Activated naive CD4-positive, alpha-beta T cell treated with anti-CD3 and anti-CD28 coated beads, Interleukin-2, amount 50 U/mL, for 72 hours (primary cell): ENCODE measurements around the gene GRAMD2A. TPM values are rescaled to one million over a fixed set of nuclear protein-coding genes. Genes with fewer than 3 reads are reported as not detected.

Source experiments
- ATAC-seq, 2 donors: fragments of 150-1000 bp; cut with Tn5 transposase; 2 replicates each; pipeline ENCODE4 v1.10.0; 2021; ENCODE audit warnings: mild to moderate bottlenecking in 2 of 2, moderate library complexity in 2 of 2
- DNase-seq, 2 donors: peaks; one replicate each; pipeline ENCODE4 v3.0.0; 2021 to 2022; ENCODE audit warnings: low spot score in 2 of 2
- H3K27ac Mint-ChIP-seq, 2 donors: one replicate each; pipeline ENCODE4 v1.8.0; 2022; ENCODE audit warnings: mild to moderate bottlenecking in 2 of 2, mixed read lengths in 2 of 2
- H3K36me3 Mint-ChIP-seq, 2 donors: one replicate each; pipeline ENCODE4 v1.8.0; 2022; ENCODE audit warnings: mixed read lengths in 2 of 2
- H3K9me3 Mint-ChIP-seq, 2 donors: one replicate each; pipeline ENCODE4 v1.8.0; 2022; ENCODE audit warnings: mixed read lengths in 2 of 2
- total RNA-seq, 2 donors: library from RNA; stranded (reverse); gene quantifications; one replicate each; pipeline ENCODE4 v1.2.3, GENCODE V29; 2022

GRAMD2A gene
- total RNA-seq, 2 donors from 2014 or later, result not detected

DNA sequence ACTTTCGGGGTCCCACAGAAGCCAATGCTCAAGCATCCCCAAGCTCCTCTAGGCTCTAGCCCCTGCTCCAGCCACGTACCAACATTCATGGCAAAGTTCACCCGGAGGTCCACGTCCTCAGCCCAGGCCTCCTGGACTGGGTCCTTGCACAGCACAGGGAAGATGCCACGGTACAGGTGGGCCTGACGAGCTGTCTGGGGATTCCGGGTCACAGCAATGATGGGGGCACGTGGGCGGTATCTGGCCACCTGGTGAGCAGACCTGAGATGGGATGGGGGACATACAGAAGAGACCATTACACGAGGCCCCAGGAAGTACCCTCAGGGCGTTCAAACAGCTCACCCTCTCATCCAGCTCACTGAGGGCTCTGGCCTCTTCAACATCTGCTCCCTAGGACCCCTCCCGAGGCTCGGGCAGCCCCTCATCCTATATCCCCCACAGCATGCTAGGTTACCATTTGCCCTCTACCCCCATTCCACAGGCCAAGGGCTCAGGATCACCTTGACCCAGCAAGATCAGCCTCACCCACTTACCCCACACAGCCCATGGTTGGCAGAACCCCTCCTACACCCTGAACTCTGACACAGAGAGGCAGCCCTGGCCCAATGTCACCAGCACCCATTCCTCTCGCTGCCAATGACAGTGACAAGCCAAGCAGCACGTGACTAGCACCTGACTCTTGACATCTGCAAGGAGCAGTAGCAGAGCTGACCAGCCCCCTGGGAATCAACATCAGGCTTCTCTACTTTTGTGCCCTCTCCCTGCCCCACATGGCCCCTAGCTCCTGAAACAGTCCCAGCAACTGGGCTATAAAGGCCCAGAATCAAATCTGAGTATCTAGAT is 3.0 kb upstream of the GRAMD2A start:
- Mint-ChIP-seq H3K36me3 (peaks cover 38 to 43% of the 10 kb centered on the region in 2 donors), H3K9me3 (no peaks in the 10 kb centered on the region), H3K27ac (peak overlapping the region in 1 of 2 donors; percentile 36)
- DNase-seq (peak in 1 of 2 donors; percentile 10), ATAC-seq (no peak)

DNA sequence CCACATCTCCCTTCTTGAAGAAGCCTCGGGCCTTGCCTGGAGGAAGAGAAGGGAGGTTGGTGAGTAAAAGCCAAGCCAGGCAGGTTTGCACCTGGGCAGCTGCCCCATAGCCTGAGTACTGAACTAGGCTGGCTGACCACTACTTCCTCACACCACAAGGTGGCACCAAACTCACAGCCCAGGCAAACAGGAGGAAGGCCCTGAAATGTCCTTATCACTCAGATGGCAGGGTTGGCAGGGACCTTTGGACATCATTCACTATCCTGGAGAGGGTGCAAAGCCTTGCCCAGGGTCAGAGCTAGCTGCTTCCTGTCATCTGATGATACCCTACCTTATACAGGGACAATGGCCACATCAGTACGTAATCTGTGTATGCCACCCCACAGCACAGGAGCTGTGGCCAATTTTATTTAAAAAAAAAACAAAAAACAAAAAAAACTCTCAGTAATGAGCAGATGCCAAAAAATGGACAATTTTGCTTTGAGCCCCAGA is 2.2 kb upstream of the GRAMD2A start:
- DNase-seq (peak; percentile 70 to 74), ATAC-seq (peak; percentile 43 to 64)
- H3K36me3 Mint-ChIP-seq, result peaks cover 30 to 37% of the 10 kb centered on the region in 2 donors
- peak overlapping the region in 1 of 2 donors; percentile 60 for H3K27ac Mint-ChIP-seq
- no peaks in the 10 kb centered on the region for H3K9me3 Mint-ChIP-seq

DNA sequence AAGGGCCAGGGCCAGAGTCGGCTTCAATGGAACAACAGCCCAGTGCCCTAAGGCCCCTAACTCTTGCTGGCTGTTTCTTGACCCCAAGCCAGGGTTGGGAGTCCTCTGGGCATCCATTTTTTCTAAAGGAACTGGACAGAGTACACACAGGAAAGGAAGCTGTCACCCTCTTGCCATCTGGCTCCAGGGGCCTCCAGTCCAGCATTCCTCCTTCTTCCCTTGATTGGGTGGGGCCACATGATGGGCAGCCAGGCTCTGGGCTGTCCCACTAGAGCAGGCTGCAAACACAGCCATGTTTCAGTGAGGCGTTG is 1.6 kb upstream of the GRAMD2A start:
- Mint-ChIP-seq H3K27ac (peak overlapping the region in 1 of 2 donors; percentile 44), H3K36me3 (peaks cover 24 to 33% of the 10 kb centered on the region in 2 donors), H3K9me3 (no peaks in the 10 kb centered on the region)
- no peak for ATAC-seq
- peak in 1 of 2 donors; percentile 12 for DNase-seq

DNA sequence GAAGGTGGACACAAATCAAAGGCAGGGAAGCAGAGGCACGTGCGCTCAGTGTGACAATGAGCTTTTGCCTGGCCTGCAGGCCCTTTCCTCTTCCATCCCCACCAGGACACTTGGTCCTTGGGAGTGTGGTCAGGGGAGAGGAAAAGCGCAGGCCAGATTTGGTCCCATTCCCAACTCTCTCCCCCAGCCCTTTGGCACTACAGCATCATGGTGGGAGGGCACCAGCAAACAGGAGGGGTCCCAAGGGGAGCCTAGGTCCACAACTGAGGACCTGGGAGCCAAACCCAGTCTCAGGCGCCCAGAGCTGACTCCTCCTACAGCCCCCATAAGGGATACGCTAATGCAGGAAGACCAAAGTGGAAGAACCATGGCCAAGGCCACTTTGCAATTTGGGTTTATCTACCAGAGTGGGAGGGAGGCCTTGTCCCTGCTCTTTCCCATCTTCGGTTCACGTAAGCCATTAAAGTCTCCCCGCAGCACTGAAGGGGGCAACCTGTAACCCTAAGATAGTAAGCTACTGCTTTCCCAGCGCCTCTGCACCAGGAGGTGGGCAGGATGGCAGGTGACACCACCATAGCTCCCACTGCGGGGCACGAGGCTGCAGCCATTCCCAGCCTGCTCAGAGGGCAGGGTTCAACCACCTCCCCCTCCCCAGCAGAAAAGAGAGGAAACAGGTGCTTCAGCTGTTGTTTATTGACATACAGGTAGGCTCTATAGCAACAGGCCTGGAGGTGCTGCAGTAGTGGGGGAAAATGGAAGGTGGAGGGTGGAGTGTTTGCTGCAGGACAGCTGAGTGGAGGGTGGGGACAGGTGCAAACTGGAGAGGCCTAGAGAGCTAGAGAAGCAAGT is 993 bp upstream of the GRAMD2A start:
- DNase-seq (peak in 1 of 2 donors; percentile 29), ATAC-seq (no peak)
- Mint-ChIP-seq H3K36me3 (peaks cover 21 to 28% of the 10 kb centered on the region in 2 donors), H3K27ac (peak overlapping the region; percentile 60 to 98), H3K9me3 (no peaks in the 10 kb centered on the region)

DNA sequence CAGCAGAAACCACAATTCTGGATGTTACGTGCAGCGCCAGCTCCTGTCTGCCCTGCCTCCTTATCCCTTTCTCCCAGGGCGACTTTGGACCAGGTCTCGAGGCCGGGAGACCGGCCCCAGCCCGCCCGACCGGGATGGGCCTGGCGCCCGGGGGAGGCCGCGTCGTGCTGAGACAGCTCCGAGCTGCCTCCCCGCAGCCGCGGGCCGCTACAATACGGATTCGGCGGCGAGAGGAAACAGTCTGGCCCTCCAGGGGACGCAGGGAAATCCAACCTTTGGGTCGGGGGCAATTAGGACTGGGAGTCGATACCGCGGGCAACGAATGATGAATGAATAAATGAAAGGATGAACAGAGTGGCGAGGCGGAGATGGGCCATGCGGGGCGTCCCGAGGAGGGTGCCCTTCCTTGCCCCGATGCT is 537 bp downstream of the GRAMD2A start:
- peak; percentile 4 for ATAC-seq
- Mint-ChIP-seq H3K9me3 (no peaks in the 10 kb centered on the region), H3K27ac (peak overlapping the region in 1 of 2 donors; percentile 87), H3K36me3 (peaks cover 11 to 12% of the 10 kb centered on the region in 2 donors)
- peak in 1 of 2 donors; percentile 38 for DNase-seq

DNA sequence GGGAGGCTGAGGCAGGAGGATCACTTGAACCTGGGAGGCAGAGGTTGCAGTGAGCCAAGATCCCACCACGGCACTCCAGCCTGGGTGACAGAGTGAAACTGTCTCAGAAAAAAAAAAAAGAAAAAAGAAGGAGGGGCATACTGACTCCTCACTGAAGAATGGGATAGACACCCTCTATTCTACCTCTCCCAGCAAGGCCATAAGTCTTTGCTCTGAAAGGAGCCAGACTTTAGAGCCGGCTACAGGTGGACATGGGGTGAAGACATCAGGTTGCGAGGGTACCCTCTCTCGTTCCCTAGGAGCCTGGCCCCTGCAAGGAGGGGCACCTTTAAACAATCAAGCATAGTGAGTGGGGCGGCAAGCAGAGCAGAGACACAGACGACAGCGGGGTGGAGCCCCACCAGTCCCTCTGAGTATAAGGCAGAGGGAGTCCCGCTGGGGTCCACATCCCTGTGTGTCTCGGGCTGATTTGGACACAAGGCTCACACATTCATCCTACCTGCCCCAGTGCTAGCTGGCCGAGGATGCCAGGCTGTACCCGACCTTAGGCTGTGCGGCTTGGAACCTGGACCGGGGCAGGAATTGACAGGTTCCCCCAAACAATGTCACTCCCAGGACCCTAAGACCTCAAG is 1.1 kb downstream of the GRAMD2A start:
- Mint-ChIP-seq H3K27ac (peak overlapping the region; percentile 29 to 41), H3K9me3 (no peaks in the 10 kb centered on the region), H3K36me3 (peaks cover 11 to 12% of the 10 kb centered on the region in 2 donors)
- peak; percentile 6 to 13 for ATAC-seq
- DNase-seq, result peak in 1 of 2 donors; percentile 12

DNA sequence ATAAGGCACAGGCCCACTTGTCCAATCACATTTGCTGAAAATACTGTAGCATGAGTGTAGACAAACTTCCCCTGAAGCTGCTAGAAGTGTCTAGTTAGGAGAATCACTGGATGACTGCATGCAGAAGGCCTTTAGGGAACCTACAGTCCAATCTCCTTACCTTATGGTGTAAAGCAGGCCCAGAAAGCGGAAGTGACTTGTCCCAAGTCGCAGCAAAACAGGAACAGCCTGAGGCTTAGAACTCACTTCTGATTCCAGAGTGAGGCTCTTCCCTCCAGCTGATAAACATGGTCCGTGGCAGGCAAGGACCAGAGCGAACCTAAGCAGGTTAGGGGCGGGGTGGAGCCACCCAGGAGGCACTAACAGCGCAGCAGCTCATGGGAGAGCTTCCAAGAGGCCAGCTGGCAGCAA is 2.5 kb downstream of the GRAMD2A start:
- H3K36me3 Mint-ChIP-seq, result peaks cover 6 to 7% of the 10 kb centered on the region in 2 donors
- H3K27ac Mint-ChIP-seq, result peak overlapping the region in 1 of 2 donors; percentile 82
- DNase-seq, result no peak
- no peaks in the 10 kb centered on the region for H3K9me3 Mint-ChIP-seq
- ATAC-seq, result no peak

DNA sequence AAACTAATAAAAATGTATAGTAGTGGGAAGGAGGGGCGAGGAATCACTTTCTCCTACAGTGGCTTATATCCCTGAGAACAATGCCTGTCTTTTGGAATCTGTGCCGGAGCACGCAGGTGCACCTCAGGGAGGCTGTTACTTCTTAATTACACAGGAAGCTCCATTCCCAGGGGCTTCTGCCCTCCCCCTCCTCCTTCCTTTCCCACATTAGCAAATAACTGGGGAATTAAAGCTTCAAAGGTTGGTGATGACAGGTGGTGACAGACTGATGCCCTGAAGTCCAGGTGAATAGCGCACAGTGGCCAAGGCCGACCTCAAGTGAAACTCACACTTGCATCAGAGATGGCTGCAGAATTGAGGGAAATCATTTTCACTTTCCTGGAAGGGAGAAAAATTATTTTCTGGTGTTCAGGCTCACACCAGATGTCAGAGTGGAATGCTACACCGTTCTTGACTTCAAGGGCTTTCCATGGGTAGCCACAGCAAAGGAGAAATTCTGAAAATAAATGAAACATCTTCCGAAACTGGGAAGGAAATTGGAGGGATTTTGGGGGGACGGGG is 3.7 kb downstream of the GRAMD2A start:
- no peak for DNase-seq
- no peak overlapping the region for H3K27ac Mint-ChIP-seq
- H3K36me3 Mint-ChIP-seq, result peaks cover 0 to 6% of the 10 kb centered on the region in 2 donors
- no peak for ATAC-seq
- H3K9me3 Mint-ChIP-seq, result no peaks in the 10 kb centered on the region

DNA sequence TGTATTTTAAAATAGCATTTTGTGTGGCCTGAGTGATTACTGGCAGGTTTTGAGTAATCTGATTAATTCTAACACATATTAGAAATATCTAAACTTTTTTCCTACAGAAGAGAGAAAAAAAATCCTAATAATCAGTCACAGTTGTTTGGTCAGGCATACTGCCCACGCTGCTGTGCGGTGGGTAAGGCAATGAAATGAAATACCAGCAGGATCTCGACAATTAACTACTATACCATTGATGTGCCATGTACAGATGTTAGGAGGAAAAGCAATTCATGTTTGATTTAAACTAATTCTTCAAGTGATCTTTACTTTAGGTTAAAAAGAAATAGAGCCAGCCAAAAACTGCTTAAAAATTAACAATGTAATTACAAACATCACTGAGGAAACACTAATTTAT is 5.2 kb downstream of the GRAMD2A start:
- Mint-ChIP-seq H3K36me3 (no peaks in the 10 kb centered on the region), H3K9me3 (no peaks in the 10 kb centered on the region), H3K27ac (no peak overlapping the region)
- ATAC-seq (no peak), DNase-seq (no peak)

DNA sequence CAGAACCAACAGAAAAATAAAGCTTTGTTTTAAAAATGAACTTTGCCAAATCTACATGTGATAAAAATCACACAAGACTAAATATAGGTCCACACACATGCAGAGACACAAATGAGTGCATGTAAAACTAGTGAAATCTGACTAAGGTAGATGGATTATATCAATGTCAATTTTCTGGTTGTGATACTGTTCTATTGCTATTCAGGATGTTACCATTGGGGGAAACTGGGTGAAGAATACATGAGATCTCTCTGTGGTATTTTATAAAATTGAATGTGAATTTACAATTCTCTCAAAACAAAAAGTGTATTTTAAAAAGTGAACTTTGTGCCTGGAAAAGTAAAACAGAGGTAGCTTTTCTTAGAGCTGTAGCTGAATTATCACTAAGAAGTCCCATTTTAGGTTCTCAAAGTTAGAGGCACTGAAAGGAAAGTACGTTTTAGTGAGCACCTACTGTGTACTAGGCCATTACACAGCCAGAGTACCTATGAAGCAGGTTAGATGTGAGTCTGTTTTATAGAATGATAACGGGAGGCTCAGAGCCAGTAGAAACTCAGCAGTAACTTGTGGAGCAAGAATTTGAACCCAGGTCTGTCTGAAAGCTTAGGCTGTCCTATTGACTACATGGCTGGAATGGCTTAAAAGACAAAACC is 8.2 kb downstream of the GRAMD2A start:
- Mint-ChIP-seq H3K27ac (no peak overlapping the region), H3K36me3 (no peaks in the 10 kb centered on the region), H3K9me3 (no peaks in the 10 kb centered on the region)
- ATAC-seq (peak in 1 of 2 donors; percentile 14), DNase-seq (no peak)

DNA sequence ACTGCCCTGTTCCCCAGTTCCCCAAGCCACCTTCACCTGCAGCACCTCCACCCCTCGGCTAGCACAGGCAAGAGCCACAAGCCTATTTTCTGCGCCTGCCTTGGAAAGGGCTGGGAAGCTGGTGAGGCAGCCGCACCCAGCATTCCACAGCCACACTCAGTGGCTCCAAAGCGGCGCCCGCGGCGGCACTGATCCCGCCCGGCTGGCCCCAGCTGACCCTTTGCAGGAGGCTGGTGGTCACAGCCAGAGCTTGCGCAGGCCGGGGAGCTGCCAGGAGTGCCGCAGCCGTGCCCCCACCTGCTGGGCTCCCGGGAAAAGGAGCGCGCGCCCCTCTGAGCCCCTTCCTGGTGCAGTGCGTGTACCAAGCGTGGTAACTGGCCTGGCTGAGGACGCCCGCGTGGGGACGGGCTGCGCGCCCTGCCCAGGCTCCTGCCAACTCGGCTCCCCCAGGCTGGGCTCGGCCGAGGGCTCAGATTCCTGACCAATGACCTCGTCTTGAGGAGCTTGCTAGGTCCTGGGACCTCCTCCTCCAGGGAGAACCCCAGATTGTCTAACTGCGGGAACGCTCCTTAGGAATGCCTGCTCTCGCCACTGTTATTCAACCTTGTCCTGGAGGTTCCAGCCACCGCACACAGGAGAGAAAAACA is 13.3 kb downstream of the GRAMD2A start:
- H3K9me3 Mint-ChIP-seq, result no peaks in the 10 kb centered on the region
- H3K36me3 Mint-ChIP-seq, result no peaks in the 10 kb centered on the region
- DNase-seq (no peak), ATAC-seq (peak in 1 of 2 donors; percentile 20)
- H3K27ac Mint-ChIP-seq, result no peak overlapping the region

DNA sequence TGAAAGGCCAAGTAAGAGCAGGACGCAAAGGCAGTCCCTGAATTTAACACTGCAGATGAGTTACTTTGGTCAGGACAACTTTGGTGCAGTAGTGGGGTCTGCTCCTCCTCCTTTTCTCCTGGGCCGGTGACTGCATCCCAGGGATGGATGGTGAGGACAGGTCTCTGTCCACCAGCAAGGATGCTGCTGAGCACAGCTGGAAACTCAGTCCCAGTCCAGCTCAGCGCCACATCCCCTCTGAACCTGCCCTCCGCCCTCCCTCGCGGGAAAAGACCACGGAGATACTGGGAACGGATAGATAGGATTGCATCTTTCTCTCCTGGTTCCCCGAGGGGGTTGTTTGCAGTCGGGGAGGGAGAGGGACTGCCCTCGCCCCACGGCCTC is 13.8 kb downstream of the GRAMD2A start:
- H3K36me3 Mint-ChIP-seq, result no peaks in the 10 kb centered on the region
- ATAC-seq (peak in 1 of 2 donors; percentile 5), DNase-seq (no peak)
- H3K27ac Mint-ChIP-seq, result no peak overlapping the region
- no peaks in the 10 kb centered on the region for H3K9me3 Mint-ChIP-seq

DNA sequence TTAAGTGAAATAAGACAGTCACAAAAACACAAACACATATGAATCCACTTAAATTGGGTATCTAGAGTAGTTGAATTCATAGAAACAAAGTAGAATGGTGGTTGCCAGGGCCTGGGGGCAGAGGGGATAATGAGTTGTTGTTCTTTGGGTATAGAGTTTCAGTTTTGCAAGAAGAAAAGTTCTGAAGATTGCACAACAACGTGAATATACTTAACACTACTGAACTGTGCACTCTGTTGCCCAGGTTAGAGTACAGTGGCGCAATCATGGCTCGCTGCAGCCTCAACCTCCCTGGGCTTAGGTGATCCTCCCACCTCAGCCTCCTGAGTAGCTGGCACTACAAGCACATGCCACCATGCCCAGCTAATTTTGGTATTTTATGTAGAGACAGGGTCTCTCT is 14.9 kb downstream of the GRAMD2A start:
- no peak overlapping the region for H3K27ac Mint-ChIP-seq
- ATAC-seq (no peak), DNase-seq (no peak)
- H3K9me3 Mint-ChIP-seq, result no peaks in the 10 kb centered on the region
- H3K36me3 Mint-ChIP-seq, result no peaks in the 10 kb centered on the region

DNA sequence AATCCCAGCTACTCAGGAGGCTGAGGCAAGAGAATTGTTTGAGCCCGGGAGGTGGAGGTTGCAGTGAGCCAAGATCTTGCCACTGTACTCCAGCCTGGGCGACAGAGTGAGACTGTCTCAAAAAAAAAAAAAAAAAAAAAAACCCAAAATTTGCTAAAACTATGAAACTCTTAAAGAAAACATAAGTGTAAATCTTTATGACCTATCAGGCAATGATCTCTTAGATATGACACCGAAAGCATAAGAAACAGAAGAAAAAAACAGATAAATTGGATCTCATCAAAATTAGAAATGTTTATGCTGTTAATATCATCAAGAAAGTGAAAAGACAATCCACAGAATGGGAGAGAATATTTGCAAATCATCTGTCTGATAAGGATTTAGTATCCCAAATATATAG is 15.3 kb downstream of the GRAMD2A start:
- Mint-ChIP-seq H3K27ac (no peak overlapping the region), H3K36me3 (no peaks in the 10 kb centered on the region), H3K9me3 (no peaks in the 10 kb centered on the region)
- DNase-seq, result no peak
- no peak for ATAC-seq

DNA sequence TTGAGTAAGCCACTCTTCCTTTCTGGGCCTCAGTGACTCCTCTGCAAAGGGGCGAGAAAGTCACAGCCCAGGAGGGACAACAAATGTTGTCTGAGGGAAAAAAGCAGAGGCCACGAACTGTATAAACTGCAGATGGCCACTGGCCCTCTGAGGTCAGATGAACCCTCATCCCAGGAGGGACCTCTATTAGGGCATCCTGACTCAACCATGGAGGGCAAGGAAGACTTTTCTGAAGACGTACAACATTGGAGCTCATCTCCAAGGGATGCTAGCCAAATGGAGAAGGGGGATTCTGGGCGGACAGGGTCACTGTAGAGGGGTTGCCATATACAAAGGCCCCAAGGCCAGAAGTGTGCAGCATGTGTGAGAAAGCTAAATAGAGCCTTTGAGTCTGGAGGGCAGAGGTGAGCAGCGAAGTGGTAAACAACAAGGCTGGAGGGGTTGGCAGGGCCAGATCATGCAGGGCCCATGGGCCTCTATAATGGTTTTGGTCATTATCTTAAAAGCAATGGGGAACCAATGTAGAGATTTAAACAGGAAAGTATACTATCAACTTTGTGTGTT is 16.7 kb downstream of the GRAMD2A start:
- Mint-ChIP-seq H3K9me3 (no peaks in the 10 kb centered on the region), H3K36me3 (no peaks in the 10 kb centered on the region), H3K27ac (no peak overlapping the region)
- no peak for ATAC-seq
- DNase-seq, result no peak
